H1 (cell line): ENCODE results near the gene RIPPLY2. TPM values are rescaled to one million over a fixed set of nuclear protein-coding genes. Genes with fewer than 3 reads are reported as not detected.

Experiments
- CTCF ChIA-PET: fragments of 300-600 bp; sonication (Branson Sonifier 250); formaldehyde crosslinking; loops from one replicate; lab custom pipeline; 2021; ENCODE audit not compliant: partially characterized antibody; lab: Charles Lee
- POLR2A ChIA-PET: fragments of 300-600 bp; sonication (Branson Sonifier 250); formaldehyde crosslinking; loops from one replicate; lab custom pipeline; 2021; ENCODE audit warnings: inconsistent platforms; ENCODE audit not compliant: partially characterized antibody; lab: Charles Lee
- DNase-seq, 2 experiments: peaks; one replicate each; pipeline versions ENCODE4 v3.0.0 to v3.0.0-alpha.2; 2010 to 2022; ENCODE audit warnings: low spot score in 2 of 2, low read depth in 1 of 2, mixed read lengths in 1 of 2
- FAIRE-seq: peaks from 2 replicates; lab custom pipeline; 2011; peaks lifted over from hg19 to GRCh38; lab: Jason Lieb, UNC
- H2AFZ ChIP-seq: 2 replicates; pipeline ENCODE4 v1.8.1; 2012; ENCODE audit warnings: low read length, inconsistent platforms
- H2AK5ac ChIP-seq: 2 replicates; pipeline ENCODE4 v1.6.1; 2013; ENCODE audit warnings: low read depth, low read length
- H2BK120ac ChIP-seq: replicated peaks from 2 replicates; pipeline ENCODE3; 2013; ENCODE audit warnings: low read depth, low read length, inconsistent platforms
- H2BK12ac ChIP-seq: 2 replicates; pipeline ENCODE4 v1.6.1; 2013; ENCODE audit warnings: low read depth, low read length
- H2BK15ac ChIP-seq: 2 replicates; pipeline ENCODE4 v1.6.1; 2013; ENCODE audit warnings: low read length
- H2BK20ac ChIP-seq: 2 replicates; pipeline ENCODE4 v1.6.1; 2013; ENCODE audit warnings: low read length
- H2BK5ac ChIP-seq: 2 replicates; pipeline ENCODE4 v1.6.1; 2013; ENCODE audit warnings: low read depth, low read length
- H3K14ac ChIP-seq: 2 replicates; pipeline ENCODE4 v1.6.1; 2013; ENCODE audit warnings: inconsistent platforms; ENCODE audit not compliant: insufficient read length
- H3K18ac ChIP-seq: 2 replicates; pipeline ENCODE4 v1.6.1; 2013; ENCODE audit warnings: low read length; ENCODE audit errors: extremely low read depth
- H3K23ac ChIP-seq: 2 replicates; pipeline ENCODE4 v1.6.1; 2013; ENCODE audit warnings: inconsistent platforms; ENCODE audit not compliant: insufficient read length
- H3K23me2 ChIP-seq: 2 replicates; pipeline ENCODE4 v1.6.1; 2013; ENCODE audit warnings: low read depth, low read length
- H3K27ac ChIP-seq: 2 replicates; pipeline ENCODE4 v1.6.1; 2011; ENCODE audit warnings: low read depth, low read length, inconsistent platforms
- H3K27me3 ChIP-seq, 4 experiments: replicated peaks in 1 of 4; 1 replicate in 1 of 4; 2 replicates in 3 of 4; pipeline versions ENCODE4 v1.6.1 to v1.8.1; 2011 to 2013; ENCODE audit warnings: low read length in 3 of 4, mild to moderate bottlenecking in 3 of 4, inconsistent platforms in 2 of 4, mixed read lengths in 2 of 4, moderate library complexity in 1 of 4; ENCODE audit not compliant: control insufficient read depth in 3 of 4, insufficient read depth in 3 of 4; ENCODE audit errors: extremely low read depth in 1 of 4
- H3K36me3 ChIP-seq, 4 experiments: 2 replicates each; pipeline versions ENCODE4 v1.6.1 to v1.8.1; 2011 to 2013; ENCODE audit warnings: mild to moderate bottlenecking in 4 of 4, low read length in 3 of 4, moderate library complexity in 2 of 4, control low read depth in 1 of 4, inconsistent platforms in 1 of 4; ENCODE audit not compliant: insufficient read depth in 4 of 4, control insufficient read depth in 2 of 4
- H3K4ac ChIP-seq: replicated peaks from 2 replicates; pipeline ENCODE3; 2013; ENCODE audit warnings: low read length, low read depth, mixed read lengths, inconsistent platforms; ENCODE audit not compliant: insufficient read length
- H3K4me1 ChIP-seq, 4 experiments: replicated peaks in 1 of 4; 1 replicate in 1 of 4; 2 replicates in 3 of 4; pipeline versions ENCODE4 v1.6.1 to v1.8.1; 2011 to 2013; ENCODE audit warnings: low read length in 3 of 4, inconsistent platforms in 2 of 4, mixed read lengths in 1 of 4; ENCODE audit not compliant: insufficient read depth in 4 of 4, control insufficient read depth in 3 of 4
- H3K4me2 ChIP-seq, 2 experiments: 2 replicates each; pipeline versions ENCODE4 v1.6.1 to v1.8.1; 2011 to 2013; ENCODE audit warnings: low read depth in 2 of 2, low read length in 2 of 2, control low read depth in 1 of 2, inconsistent platforms in 1 of 2, mild to moderate bottlenecking in 1 of 2; ENCODE audit not compliant: insufficient read depth in 1 of 2
- H3K4me3 ChIP-seq, 4 experiments: fragments of 200-600, 300-600 bp in 1 of 4; sonication (generic), shearing (Covaris generic), sonication (Bioruptor Twin) in 1 of 4; 2 replicates each; pipeline versions ENCODE4 v1.5.1 to v1.8.1; 2011 to 2016; ENCODE audit warnings: low read length in 4 of 4, low read depth in 3 of 4, control low read depth in 2 of 4, inconsistent platforms in 2 of 4, mild to moderate bottlenecking in 2 of 4, mixed read lengths in 1 of 4, moderate library complexity in 1 of 4; ENCODE audit not compliant: insufficient read depth in 2 of 4; ENCODE audit errors: extremely low read depth in 1 of 4
- H3K56ac ChIP-seq: replicated peaks from 2 replicates; pipeline ENCODE3; 2013; ENCODE audit warnings: low read depth, mild to moderate bottlenecking, mixed read lengths, low read length, inconsistent platforms; ENCODE audit not compliant: insufficient read length
- H3K79me1 ChIP-seq: 2 replicates; pipeline ENCODE4 v1.6.1; 2013; ENCODE audit warnings: low read depth, low read length, control low read depth
- H3K79me2 ChIP-seq, 2 experiments: 2 replicates each; pipeline versions ENCODE4 v1.6.1 to v1.8.1; 2012 to 2013; ENCODE audit warnings: low read length in 2 of 2, mild to moderate bottlenecking in 2 of 2, inconsistent platforms in 1 of 2; ENCODE audit not compliant: insufficient read depth in 2 of 2, control insufficient read depth in 1 of 2
- H3K9ac ChIP-seq, 4 experiments: replicated peaks in 1 of 4; 1 replicate in 1 of 4; 2 replicates in 3 of 4; pipeline versions ENCODE4 v1.6.1 to v1.8.1; 2011 to 2013; ENCODE audit warnings: low read depth in 3 of 4, low read length in 3 of 4, control low read depth in 2 of 4, mild to moderate bottlenecking in 2 of 4, moderate library complexity in 2 of 4, inconsistent platforms in 1 of 4; ENCODE audit errors: extremely low read depth in 1 of 4
- H3K9me3 ChIP-seq, 2 experiments: 2 replicates each; pipeline versions ENCODE4 v1.6.1 to v1.8.1; 2012 to 2013; ENCODE audit warnings: mild to moderate bottlenecking in 2 of 2, moderate library complexity in 2 of 2, control low read depth in 1 of 2, inconsistent platforms in 1 of 2, low read depth in 1 of 2, low read length in 1 of 2, mixed read lengths in 1 of 2; ENCODE audit not compliant: insufficient read depth in 2 of 2
- H4K20me1 ChIP-seq, 2 experiments: replicated peaks in 1 of 2; 2 replicates each; pipeline versions ENCODE3 to v1.8.1; 2011 to 2013; ENCODE audit warnings: inconsistent platforms in 2 of 2, low read length in 2 of 2, mild to moderate bottlenecking in 1 of 2; ENCODE audit not compliant: insufficient read depth in 2 of 2, control insufficient read depth in 1 of 2
- H4K5ac ChIP-seq: 2 replicates; pipeline ENCODE4 v1.6.1; 2013; ENCODE audit warnings: low read length, low read depth, mixed read lengths, inconsistent platforms; ENCODE audit not compliant: insufficient read length
- H4K8ac ChIP-seq: 2 replicates; pipeline ENCODE4 v1.8.0; 2013; ENCODE audit warnings: mild to moderate bottlenecking, moderate library complexity, low read length, inconsistent platforms; ENCODE audit not compliant: insufficient read depth; ENCODE audit errors: extremely low read depth
- H4K91ac ChIP-seq: replicated peaks from 2 replicates; pipeline ENCODE3; 2013; ENCODE audit warnings: low read length, mixed read lengths, inconsistent platforms; ENCODE audit not compliant: insufficient read length
- CEBPB ChIP-seq: IDR thresholded peaks from 2 replicates; pipeline ENCODE4 v1.6.1; 2012; ENCODE audit warnings: low read depth, low read length
- GABPA ChIP-seq: IDR thresholded peaks from 2 replicates; pipeline ENCODE4 v1.6.1; 2011; ENCODE audit warnings: mild to moderate bottlenecking, low read length, moderate library complexity, borderline replicate concordance; ENCODE audit not compliant: insufficient read depth
- HDAC2 ChIP-seq, 2 experiments: fragments of 300-600 bp in 1 of 2; sonication (generic) in 1 of 2; IDR thresholded peaks; 2 replicates each; pipeline ENCODE4 v1.6.1; 2011 to 2012; ENCODE audit warnings: low read depth in 2 of 2, low read length in 2 of 2, mild to moderate bottlenecking in 2 of 2, moderate library complexity in 2 of 2, borderline replicate concordance in 1 of 2, inconsistent platforms in 1 of 2
- SP1 ChIP-seq: IDR thresholded peaks from 2 replicates; pipeline ENCODE4 v1.6.1; 2011; ENCODE audit warnings: low read depth, low read length
- SRF ChIP-seq: IDR thresholded peaks from 2 replicates; pipeline ENCODE4 v1.6.1; 2011; ENCODE audit warnings: mild to moderate bottlenecking, low read depth, low read length, moderate library complexity
- SUZ12 ChIP-seq: fragments of 200-600 bp; sonication (generic); IDR thresholded peaks from 2 replicates; pipeline ENCODE4 v1.6.1; 2012; ENCODE audit warnings: mild to moderate bottlenecking, inconsistent platforms, low read length, moderate library complexity, mixed read lengths
- ZNF274 ChIP-seq: IDR thresholded peaks from 2 replicates; pipeline ENCODE4 v1.7.0; 2012; ENCODE audit warnings: low read length, borderline replicate concordance; ENCODE audit errors: extremely low read depth
- WGBS, 2 experiments: shearing (Covaris generic) in 1 of 2; methylation state at CpG; one replicate each; pipeline versions ENCODE4 v1.1.6 to v1.1.7; 2013 to 2015; ENCODE audit warnings: low lambda C conversion rate in 2 of 2, mixed read lengths in 2 of 2, inconsistent platforms in 1 of 2, low coverage in 1 of 2, missing lambda C conversion rate in 1 of 2; ENCODE audit not compliant: insufficient replicate concordance in 2 of 2, insufficient coverage in 1 of 2, insufficient read length in 1 of 2; ENCODE audit errors: extremely low coverage in 1 of 2, missing lambda C conversion rate in 1 of 2; 5-methylcytosine and 5-hydroxymethylcytosine counted together
- polyA plus RNA-seq, 7 experiments: library from polyadenylated mRNA; depleted of rRNA in 3 of 7; stranded (reverse) in 5 of 7; unstranded in 2 of 7; fragments of >200 nt in 5 of 7; fragments of 200-250 nt in 2 of 7; gene quantifications; 1 replicate in 5 of 7; 2 replicates in 1 of 7; 4 replicates in 1 of 7; pipeline versions ENCODE4 v1.2.1 to v1.2.3, GENCODE V29; 2011 to 2013; ENCODE audit warnings: missing spikeins in 2 of 7, mixed read lengths in 2 of 7
- total RNA-seq: library from RNA; stranded (reverse); fragmentation: NEBNext Ultra II Directional; extraction: Animal tissue kit (Norgen Biotek cat#: 25700); gene quantifications from 2 replicates; pipeline ENCODE4 v1.2.1, GENCODE V29; 2021
- TF ChIP-seq, protein P1 (sequence below): IDR thresholded peaks from 2 replicates; pipeline ENCODE4 v1.6.1; 2011; ENCODE audit warnings: low read depth, mild to moderate bottlenecking, low read length; ENCODE audit not compliant: insufficient read depth
- TF ChIP-seq, protein P2 (sequence below): IDR thresholded peaks from 2 replicates; pipeline ENCODE4 v1.6.1; 2012; ENCODE audit warnings: inconsistent platforms

RIPPLY2 gene
- total and polyA plus RNA-seq, 2 of the 8 experiments (the other 6 are each of a cell fraction or from before 2014, with no cell fraction given): 0.74 to 1.5 TPM

DNA sequence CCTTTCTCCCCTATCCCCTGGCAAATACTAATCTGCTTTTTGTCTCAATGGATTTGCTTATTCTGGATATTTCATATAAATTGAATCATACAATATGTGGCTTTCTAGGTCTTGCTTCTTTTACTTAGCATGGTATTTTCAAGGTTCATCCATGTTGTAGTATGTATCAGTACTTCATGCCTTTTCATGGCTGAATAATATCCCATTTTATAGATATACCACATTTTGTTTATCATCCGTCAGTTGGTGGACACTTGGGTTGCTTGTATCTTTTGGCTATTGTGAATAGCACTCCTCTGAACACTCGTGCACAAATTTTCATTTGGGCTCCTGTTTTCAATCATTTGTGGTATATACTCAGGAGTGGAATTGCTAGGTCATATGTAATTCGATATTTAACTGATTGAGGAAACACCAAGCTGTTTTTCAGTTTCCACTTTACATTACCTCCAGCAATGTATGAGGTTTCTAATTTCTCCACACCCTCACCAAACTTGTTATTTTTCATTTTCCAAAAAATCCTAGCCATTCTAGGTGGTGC, 30.5 kb upstream of the RIPPLY2 start:
- H3K23me2 ChIP-seq: no peaks in the 10 kb centered on the region
- no peak overlapping the region for H4K8ac ChIP-seq
- H3K79me2 ChIP-seq: no peaks in the 10 kb centered on the region
- no peaks in the 10 kb centered on the region for H3K36me3 ChIP-seq
- no peak overlapping the region for H3K4me2 ChIP-seq
- H2BK20ac ChIP-seq: no peak overlapping the region
- H3K56ac ChIP-seq: no peak overlapping the region
- no peak overlapping the region for H2BK12ac ChIP-seq
- H3K9ac ChIP-seq: no peak overlapping the region
- H4K20me1 ChIP-seq: no peaks in the 10 kb centered on the region
- 86% methylated on average over 3 of the region's 3 CpGs; no CpG with 5 or more reads in 1 of the 2 experiments for WGBS, 2 experiments
- no peaks in the 10 kb centered on the region; a peak in 1 of 4 replicates for H3K9me3 ChIP-seq
- H3K14ac ChIP-seq: no peak overlapping the region
- no peak overlapping the region for H3K4me3 ChIP-seq
- H3K79me1 ChIP-seq: no peaks in the 10 kb centered on the region
- H3K27me3 ChIP-seq: no peaks in the 10 kb centered on the region
- no peak overlapping the region for H3K4ac ChIP-seq
- no peak overlapping the region for H2AFZ ChIP-seq
- no peak overlapping the region for H2AK5ac ChIP-seq
- CTCF ChIA-PET: no interaction called here
- no peak overlapping the region for H4K5ac ChIP-seq
- DNase-seq (no peak), FAIRE-seq (no peak)
- no peak overlapping the region for H2BK5ac ChIP-seq
- no peak for TF ChIP-seq ZNF274
- no peak for TF ChIP-seq GABPA
- TF ChIP-seq, protein P1, sequence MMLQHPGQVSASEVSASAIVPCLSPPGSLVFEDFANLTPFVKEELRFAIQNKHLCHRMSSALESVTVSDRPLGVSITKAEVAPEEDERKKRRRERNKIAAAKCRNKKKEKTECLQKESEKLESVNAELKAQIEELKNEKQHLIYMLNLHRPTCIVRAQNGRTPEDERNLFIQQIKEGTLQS: no peak
- no peak for TF ChIP-seq HDAC2 (IDR thresholded peaks at IDR 0.05; ENCODE audit: borderline replicate concordance in 1 of 2, low read depth in 2 of 2, low read length in 2 of 2)
- TF ChIP-seq CEBPB: no peak
- TF ChIP-seq, protein P2, sequence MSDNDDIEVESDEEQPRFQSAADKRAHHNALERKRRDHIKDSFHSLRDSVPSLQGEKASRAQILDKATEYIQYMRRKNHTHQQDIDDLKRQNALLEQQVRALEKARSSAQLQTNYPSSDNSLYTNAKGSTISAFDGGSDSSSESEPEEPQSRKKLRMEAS: no peak
- no peak for TF ChIP-seq SP1
- no peak for TF ChIP-seq SUZ12
- no peak for TF ChIP-seq SRF
- H3K23ac ChIP-seq: no peak overlapping the region
- H3K27ac ChIP-seq: no peak overlapping the region
- H3K18ac ChIP-seq: no peak overlapping the region
- H2BK15ac ChIP-seq: no peak overlapping the region
- H2BK120ac ChIP-seq: no peak overlapping the region
- POLR2A ChIA-PET: no interaction called here
- peaks cover 0 to 5% (median 1%) of the 10 kb centered on the region in 4 experiments; a peak in 1 of 7 replicates for H3K4me1 ChIP-seq
- H4K91ac ChIP-seq: no peak overlapping the region
